Ascending aorta (tissue), 2 donors: ENCODE results near the gene YJEFN3. TPM values are rescaled to one million over a fixed set of nuclear protein-coding genes. Genes with fewer than 3 reads are reported as not detected.

Source experiments
- DNase-seq, 2 donors: peaks; one replicate each; pipeline ENCODE4 v3.0.0-alpha.2; 2019; ENCODE audit warnings: low spot score in 2 of 2
- H3K27ac ChIP-seq, 2 donors: fragments of 200-600 bp; sonication (generic); one replicate each; pipeline ENCODE4 v1.5.1; 2016 to 2017; ENCODE audit warnings: mild to moderate bottlenecking in 1 of 2
- H3K27me3 ChIP-seq: fragments of 200-600 bp; sonication (generic); one replicate; pipeline ENCODE4 v1.5.1; 2017
- H3K36me3 ChIP-seq, 2 donors: fragments of 200-600 bp; sonication (generic); one replicate each; pipeline ENCODE4 v1.5.1; 2016
- H3K4me1 ChIP-seq, 2 donors: fragments of 200-600 bp; sonication (generic); one replicate each; pipeline ENCODE4 v1.5.1; 2016 to 2017; ENCODE audit warnings: mild to moderate bottlenecking in 1 of 2
- H3K4me3 ChIP-seq, 2 donors: fragments of 200-600 bp; sonication (generic); one replicate each; pipeline ENCODE4 v1.5.1; 2016 to 2017; ENCODE audit warnings: mild to moderate bottlenecking in 1 of 2
- H3K9me3 ChIP-seq, 2 donors: fragments of 200-600 bp; sonication (generic); one replicate each; pipeline ENCODE4 v1.5.1; 2016
- intact Hi-C: fragments of 100-400 bp; cut with DNase I; formaldehyde crosslinking; loops from one replicate; pipeline ENCODE4 v1.15.1; 2023
- total RNA-seq: library from RNA; depleted of rRNA; stranded (reverse); fragments of >200 nt; gene quantifications from one replicate; pipeline ENCODE4 v1.1.0, GENCODE V29; 2016
- TF ChIP-seq, protein P1 (sequence below), 3 experiments: fragments of 200-600 bp in 2 of 3; fragments of 450-650 bp in 1 of 3; sonication (generic) in 2 of 3; IDR thresholded peaks; one replicate each; pipeline ENCODE4 v1.5.1; 2016 to 2019; ENCODE audit warnings: antibody characterized with exemption in 3 of 3, mild to moderate bottlenecking in 1 of 3, moderate library complexity in 1 of 3

YJEFN3 gene
- total RNA-seq, 1 donor from 2014 or later: 3.5 TPM

DNA sequence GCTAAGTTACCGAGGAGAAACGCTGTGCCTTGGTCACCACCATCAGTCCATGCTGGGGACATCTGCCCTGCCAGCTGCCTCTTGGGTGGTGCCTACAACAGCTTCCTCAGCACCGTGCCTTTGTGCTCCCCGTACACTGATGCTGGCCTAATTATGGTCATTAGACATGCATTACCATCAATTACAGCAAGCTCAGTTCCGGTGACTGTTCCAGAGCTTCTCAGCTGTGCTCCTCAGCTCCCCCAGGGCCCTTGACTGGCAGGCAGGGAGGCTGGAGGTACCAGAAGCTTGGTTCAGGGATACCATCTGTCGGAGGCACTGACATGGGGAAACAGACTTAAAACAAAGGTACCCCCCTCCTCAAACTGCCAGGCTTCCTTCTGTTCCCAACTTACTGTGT, 49.5 kb downstream of the YJEFN3 start:
- TF ChIP-seq, protein P1, sequence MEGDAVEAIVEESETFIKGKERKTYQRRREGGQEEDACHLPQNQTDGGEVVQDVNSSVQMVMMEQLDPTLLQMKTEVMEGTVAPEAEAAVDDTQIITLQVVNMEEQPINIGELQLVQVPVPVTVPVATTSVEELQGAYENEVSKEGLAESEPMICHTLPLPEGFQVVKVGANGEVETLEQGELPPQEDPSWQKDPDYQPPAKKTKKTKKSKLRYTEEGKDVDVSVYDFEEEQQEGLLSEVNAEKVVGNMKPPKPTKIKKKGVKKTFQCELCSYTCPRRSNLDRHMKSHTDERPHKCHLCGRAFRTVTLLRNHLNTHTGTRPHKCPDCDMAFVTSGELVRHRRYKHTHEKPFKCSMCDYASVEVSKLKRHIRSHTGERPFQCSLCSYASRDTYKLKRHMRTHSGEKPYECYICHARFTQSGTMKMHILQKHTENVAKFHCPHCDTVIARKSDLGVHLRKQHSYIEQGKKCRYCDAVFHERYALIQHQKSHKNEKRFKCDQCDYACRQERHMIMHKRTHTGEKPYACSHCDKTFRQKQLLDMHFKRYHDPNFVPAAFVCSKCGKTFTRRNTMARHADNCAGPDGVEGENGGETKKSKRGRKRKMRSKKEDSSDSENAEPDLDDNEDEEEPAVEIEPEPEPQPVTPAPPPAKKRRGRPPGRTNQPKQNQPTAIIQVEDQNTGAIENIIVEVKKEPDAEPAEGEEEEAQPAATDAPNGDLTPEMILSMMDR (IDR thresholded peaks at IDR 0.05): no peak

DNA sequence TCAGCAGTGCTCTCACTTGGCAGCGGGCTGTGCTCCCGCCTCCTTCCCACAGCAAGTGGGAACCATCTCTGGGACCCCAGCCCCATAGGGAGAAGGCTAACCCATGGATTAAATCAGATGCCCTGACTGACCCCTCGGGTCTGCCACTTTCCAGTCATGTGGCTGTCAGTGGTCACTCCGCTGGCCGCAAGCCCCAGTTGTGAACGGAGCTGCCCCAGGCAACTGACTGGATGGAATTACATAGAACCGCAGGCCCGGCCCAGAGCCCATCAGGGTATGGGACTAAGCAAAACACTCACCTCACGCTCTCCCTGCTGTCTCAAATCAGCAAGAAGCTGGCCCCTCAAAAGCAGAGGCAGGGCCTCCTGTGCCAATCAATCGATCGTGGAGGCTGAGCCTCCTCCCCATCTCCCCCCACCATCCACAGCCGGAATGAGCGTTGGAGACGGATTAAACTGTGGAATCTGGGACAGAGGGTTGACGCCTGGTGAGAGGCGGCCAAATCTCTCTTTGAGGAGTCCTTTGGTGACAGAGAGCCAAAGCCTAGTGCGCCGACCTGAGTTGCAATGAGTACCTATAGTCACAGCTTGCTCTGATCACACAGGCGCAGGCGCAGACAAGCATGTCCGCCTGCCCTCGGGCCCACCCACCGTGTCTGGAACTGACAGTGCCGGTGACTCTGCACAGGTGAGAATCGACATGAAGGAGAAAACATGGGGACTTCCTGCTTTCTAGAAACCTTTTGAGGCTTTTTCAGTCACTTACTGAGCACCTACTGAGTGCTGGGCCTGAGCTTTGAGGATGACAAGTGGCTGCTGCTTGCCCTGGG, 51.0 kb downstream of the YJEFN3 start:
- TF ChIP-seq, protein P1 (IDR thresholded peaks at IDR 0.05): no peak
- intact Hi-C loops: no loop called here
- Histone ChIP-seq H3K27me3 (no peaks in the 10 kb centered on the region), H3K36me3 (no peaks in the 10 kb centered on the region), H3K4me3 (no peak overlapping the region), H3K27ac (no peak overlapping the region), H3K9me3 (no peaks in the 10 kb centered on the region), H3K4me1 (no peaks in the 10 kb centered on the region)
- no peak for DNase-seq

More for the DNA sequence above, 49.5 kb downstream of the YJEFN3 start:
- no peaks in the 10 kb centered on the region for H3K4me1 ChIP-seq
- H3K9me3 ChIP-seq: no peaks in the 10 kb centered on the region
- H3K27ac ChIP-seq: no peak overlapping the region
- intact Hi-C loops: no loop called here
- H3K27me3 ChIP-seq: no peaks in the 10 kb centered on the region
- no peak overlapping the region for H3K4me3 ChIP-seq
- DNase-seq: no peak
- H3K36me3 ChIP-seq: no peaks in the 10 kb centered on the region

DNA sequence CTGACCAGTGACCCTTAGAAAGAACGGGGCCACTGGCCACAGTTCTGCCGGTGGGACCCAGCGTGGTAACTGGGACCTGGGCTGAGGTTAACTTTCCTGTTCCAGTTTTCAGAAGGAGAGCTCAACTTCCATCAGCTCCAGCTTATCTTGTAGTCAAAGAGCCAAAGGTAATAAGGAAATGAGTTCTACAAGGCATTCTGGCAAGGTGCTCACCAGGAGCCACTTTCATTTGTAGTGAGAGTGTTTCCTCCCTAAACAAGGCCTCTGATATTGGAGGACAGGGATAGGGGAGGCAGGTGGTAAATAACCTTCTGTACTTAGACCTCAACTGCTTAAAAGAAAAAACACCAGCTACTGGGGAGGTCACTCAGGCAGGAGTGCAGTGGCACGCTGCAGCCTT, 51.7 kb downstream of the YJEFN3 start:
- no peak overlapping the region for H3K27ac ChIP-seq
- H3K27me3 ChIP-seq: no peaks in the 10 kb centered on the region
- H3K9me3 ChIP-seq: no peaks in the 10 kb centered on the region
- TF ChIP-seq, protein P1 (IDR thresholded peaks at IDR 0.05): no peak
- no peak overlapping the region for H3K4me3 ChIP-seq
- intact Hi-C loops: no loop called here
- DNase-seq: no peak
- no peaks in the 10 kb centered on the region for H3K36me3 ChIP-seq
- no peaks in the 10 kb centered on the region for H3K4me1 ChIP-seq

DNA sequence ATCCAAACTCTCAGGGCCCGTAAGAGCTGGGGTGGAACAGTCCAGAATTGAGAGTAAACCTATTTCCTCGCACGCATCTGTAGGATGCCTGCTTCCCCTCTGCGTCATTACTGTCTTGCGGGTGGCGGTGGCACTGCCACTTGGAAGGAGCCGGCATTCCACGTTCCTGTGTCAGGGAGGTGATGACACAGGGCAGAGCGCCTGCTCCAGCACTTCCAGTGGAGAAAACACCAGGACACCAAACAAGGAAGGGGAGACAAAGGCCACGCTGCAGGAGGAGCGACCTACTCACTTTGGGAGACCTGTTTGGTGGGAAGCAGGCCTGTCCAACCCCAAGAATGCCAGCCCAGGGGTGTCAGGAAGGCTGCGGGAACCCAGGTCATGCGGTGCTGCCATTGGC, 52.7 kb downstream of the YJEFN3 start:
- no peak overlapping the region for H3K27ac ChIP-seq
- intact Hi-C loops: no loop called here
- H3K9me3 ChIP-seq: no peaks in the 10 kb centered on the region
- no peak overlapping the region for H3K4me3 ChIP-seq
- H3K4me1 ChIP-seq: no peaks in the 10 kb centered on the region
- no peaks in the 10 kb centered on the region for H3K27me3 ChIP-seq
- no peak for DNase-seq
- no peaks in the 10 kb centered on the region for H3K36me3 ChIP-seq
- TF ChIP-seq, protein P1 (IDR thresholded peaks at IDR 0.05): no peak

DNA sequence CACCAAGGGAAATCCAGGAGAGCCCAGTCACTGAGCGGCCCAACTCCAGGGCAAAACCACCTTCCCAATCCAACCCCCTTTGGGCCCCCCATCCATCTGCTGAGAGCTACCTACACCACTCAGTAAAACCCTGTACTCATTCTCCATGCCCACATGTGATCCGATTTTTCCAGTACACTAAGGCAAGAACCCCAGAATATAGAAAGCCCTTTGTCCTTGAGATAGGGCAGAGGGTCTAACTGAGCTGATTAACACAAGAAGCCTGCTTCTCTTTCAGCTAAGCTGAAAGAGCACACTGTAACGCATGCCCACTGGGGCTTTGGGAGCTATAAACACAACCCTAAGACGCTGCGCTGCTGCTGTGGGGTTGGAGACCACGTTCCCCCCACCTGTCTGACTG, 53.8 kb downstream of the YJEFN3 start:
- Histone ChIP-seq H3K36me3 (no peaks in the 10 kb centered on the region), H3K27me3 (no peaks in the 10 kb centered on the region), H3K4me3 (no peak overlapping the region), H3K27ac (no peak overlapping the region), H3K9me3 (no peaks in the 10 kb centered on the region), H3K4me1 (no peaks in the 10 kb centered on the region)
- intact Hi-C loops: no loop called here
- TF ChIP-seq, protein P1 (IDR thresholded peaks at IDR 0.05): no peak
- no peak for DNase-seq
